HG02759 (cell line): Measurements from ENCODE around the gene YWHAQ.
"Not testable (repeated sequence)": the region's sequence is repeated elsewhere in the genome, so short reads cannot be mapped to it uniquely, and the experiment has no call there.

Experiments
- ATAC-seq: cut with Tn5 transposase; IDR thresholded peaks from one replicate; pipeline ENCODE4 v1.9.1; 2021; ENCODE audit warnings: mild to moderate bottlenecking, moderate library complexity; ENCODE audit not compliant: unreplicated experiment

Gene YWHAQ

GRCh38 chr2:9634133-9634532 is 3.3 kb upstream of the YWHAQ start:
- ATAC-seq, result no peak

- ATAC-seq, result no peak
Observed at GRCh38 chr2:9631878-9632700, 1.3 kb upstream of the YWHAQ start.

GRCh38 chr2:9631553-9631819 is 689 bp upstream of the YWHAQ start:
- no peak for ATAC-seq

GRCh38 chr2:9630117-9630735 is 571 bp downstream of the YWHAQ start:
- peak; percentile 50 for ATAC-seq

- ATAC-seq, result no peak
Observed at GRCh38 chr2:9629222-9630116, 1.3 kb downstream of the YWHAQ start.

GRCh38 chr2:9627310-9627709 is 3.5 kb downstream of the YWHAQ start:
- ATAC-seq, result no peak

- ATAC-seq, result no peak
Observed at GRCh38 chr2:9623151-9623550, 7.6 kb downstream of the YWHAQ start.

GRCh38 chr2:9621655-9622054 is 9.1 kb downstream of the YWHAQ start:
- not testable (repeated sequence) for ATAC-seq

GRCh38 chr2:9618410-9618809 is 12.4 kb downstream of the YWHAQ start:
- no peak for ATAC-seq

- no peak for ATAC-seq
Observed at GRCh38 chr2:9617749-9618148, 13.0 kb downstream of the YWHAQ start.

- no peak for ATAC-seq
Observed at GRCh38 chr2:9617296-9617695, 13.5 kb downstream of the YWHAQ start.

GRCh38 chr2:9614562-9614961 is 16.2 kb downstream of the YWHAQ start:
- no peak for ATAC-seq

GRCh38 chr2:9613291-9613690 is 17.5 kb downstream of the YWHAQ start:
- no peak for ATAC-seq

GRCh38 chr2:9611549-9611912 is 19.3 kb downstream of the YWHAQ start:
- ATAC-seq, result not testable (repeated sequence)

GRCh38 chr2:9610781-9611548 is 19.8 kb downstream of the YWHAQ start:
- no peak for ATAC-seq

- ATAC-seq, result peak; percentile 22
Observed at GRCh38 chr2:9608491-9608890, 22.3 kb downstream of the YWHAQ start.

- no peak for ATAC-seq
Observed at GRCh38 chr2:9602412-9602811, 28.4 kb downstream of the YWHAQ start.

GRCh38 chr2:9601397-9601796 is 29.4 kb downstream of the YWHAQ start:
- no peak for ATAC-seq

GRCh38 chr2:9599430-9599829 is 31.4 kb downstream of the YWHAQ start:
- no peak for ATAC-seq

- no peak for ATAC-seq
Observed at GRCh38 chr2:9596621-9597311, 34.0 kb downstream of the YWHAQ start.
